ENCODE measurements around the gene TRIM41.

- TF ChIP-seq EZH2 (IDR thresholded peaks at IDR 0.05; ENCODE audit: low read depth) (no peak), CTCF (conservative IDR thresholded peaks at IDR 0.05) (no peak)
Observed at GRCh38 chr5:181281984-181282316, 58.9 kb downstream of the TRIM41 start.
